A549 (cell line): Measurements from ENCODE around the gene LSM14B. TPM values are rescaled to one million over a fixed set of nuclear protein-coding genes. Genes with fewer than 3 reads are reported as not detected.

Experiments
- ATAC-seq, 2 experiments: fragments of 200-7000 bp in 1 of 2; fragments of >200 bp in 1 of 2; cut with Nextera tagmentation in 1 of 2; cut with Tn5 transposase in 1 of 2; 3 replicates each; pipeline versions ENCODE4 v1.8.0 to v1.9.1; 2018 to 2020; ENCODE audit warnings: mild to moderate bottlenecking in 1 of 2, moderate library complexity in 1 of 2
- CTCF ChIA-PET: fragments of 300-600 bp; sonication (Branson Sonifier 250); formaldehyde crosslinking; extraction: SDS; loops from one replicate; lab custom pipeline; 2021; ENCODE audit warnings: antibody characterized with exemption, inconsistent platforms; lab: Yijun Ruan, JAX
- POLR2A ChIA-PET: fragments of 350-600 bp; formaldehyde crosslinking; extraction: SDS; loops from one replicate; lab custom pipeline; 2021; ENCODE audit warnings: antibody characterized with exemption, inconsistent platforms; lab: Yijun Ruan, JAX
- DNase-seq, 2 experiments: peaks; one replicate each; pipeline versions ENCODE4 v3.0.0 to v3.0.0-alpha.2; 2011 to 2016; ENCODE audit warnings: low read depth in 1 of 2, low spot score in 1 of 2
- FAIRE-seq: peaks from 2 replicates; lab custom pipeline; 2011; peaks lifted over from hg19 to GRCh38; lab: Jason Lieb, UNC
- H3K27ac ChIP-seq, 2 experiments: fragments of >200 bp; sonication (Bioruptor Twin); formaldehyde crosslinking; 3 replicates each; pipeline ENCODE4 v1.5.1; 2016 to 2017
- H3K4me1 ChIP-seq: fragments of >200 bp; sonication (Bioruptor Twin); formaldehyde crosslinking; 3 replicates; pipeline ENCODE4 v1.6.1; 2016
- H3K4me2 ChIP-seq: fragments of >200 bp; sonication (Bioruptor Twin); formaldehyde crosslinking; 3 replicates; pipeline ENCODE4 v1.6.1; 2016
- H3K4me3 ChIP-seq: fragments of >200 bp; sonication (Bioruptor Twin); formaldehyde crosslinking; 3 replicates; pipeline ENCODE4 v1.5.1; 2016
- H3K9me3 ChIP-seq: fragments of >200 bp; sonication (Bioruptor Twin); formaldehyde crosslinking; 3 replicates; pipeline ENCODE4 v1.6.1; 2016
- CBX2 ChIP-seq: fragments of 200-600 bp; sonication (generic); IDR thresholded peaks from 2 replicates; pipeline ENCODE4 v1.6.1; 2016; ENCODE audit warnings: low read depth, mild to moderate bottlenecking, borderline replicate concordance
- CHD2 ChIP-seq: fragments of 150-350 bp; IDR thresholded peaks from 2 replicates; pipeline ENCODE4 v1.6.1; 2014; ENCODE audit warnings: low read length; ENCODE audit not compliant: partially characterized antibody
- EHMT2 ChIP-seq: fragments of 200-600 bp; sonication (generic); IDR thresholded peaks from 2 replicates; pipeline ENCODE4 v1.6.1; 2016; ENCODE audit warnings: antibody characterized with exemption, low read depth, mild to moderate bottlenecking, moderate library complexity
- ESRRA ChIP-seq: fragments of 150-350 bp; IDR thresholded peaks from 2 replicates; pipeline ENCODE4 v1.6.1; 2014; ENCODE audit warnings: mild to moderate bottlenecking, low read length, borderline replicate concordance
- FOXS1 ChIP-seq: fragments of 250-450 bp; sonication (Bioruptor Pico); IDR thresholded peaks from 2 replicates; pipeline ENCODE4 v1.5.0; 2020; ENCODE audit warnings: mild to moderate bottlenecking, moderate library complexity
- GATA3 ChIP-seq: IDR thresholded peaks from 2 replicates; pipeline ENCODE4 v1.6.1; 2012; ENCODE audit warnings: borderline replicate concordance
- HDAC2 ChIP-seq: fragments of 200-600 bp; sonication (generic); IDR thresholded peaks from 2 replicates; pipeline ENCODE4 v1.6.1; 2016
- HEYL ChIP-seq: fragments of 250-450 bp; sonication (Bioruptor Pico); IDR thresholded peaks from 2 replicates; pipeline ENCODE4 v1.8.0; 2021; ENCODE audit warnings: mild to moderate bottlenecking, moderate library complexity
- HOXA7 ChIP-seq: fragments of 250-450 bp; sonication (Bioruptor Pico); IDR thresholded peaks from 2 replicates; pipeline ENCODE4 v1.5.0; 2020; ENCODE audit warnings: mild to moderate bottlenecking, moderate library complexity
- JUNB ChIP-seq: fragments of >200 bp; sonication (Bioruptor Twin); formaldehyde crosslinking; IDR thresholded peaks from 2 replicates; pipeline ENCODE4 v1.6.1; 2016
- KDM1A ChIP-seq: fragments of 200-600 bp; sonication (generic); IDR thresholded peaks from 2 replicates; pipeline ENCODE4 v1.6.1; 2016; ENCODE audit warnings: low read depth, mild to moderate bottlenecking
- MAZ ChIP-seq: fragments of 150-350 bp; IDR thresholded peaks from 2 replicates; pipeline ENCODE4 v1.6.1; 2014; ENCODE audit warnings: antibody characterized with exemption, low read depth, low read length, borderline replicate concordance
- MYC ChIP-seq: IDR thresholded peaks from 2 replicates; pipeline ENCODE4 v1.6.1; 2012; ENCODE audit warnings: mild to moderate bottlenecking, inconsistent platforms, low read length, improper control_type of control experiment, borderline replicate concordance
- NPAS2 ChIP-seq: fragments of 250-450 bp; sonication (Bioruptor Pico); IDR thresholded peaks from 2 replicates; pipeline ENCODE4 v1.8.0; 2022; ENCODE audit warnings: mild to moderate bottlenecking, moderate library complexity, borderline replicate concordance
- NR3C1 ChIP-seq: fragments of >200 bp; sonication (Bioruptor Twin); formaldehyde crosslinking; IDR thresholded peaks from 3 replicates; pipeline ENCODE4 v1.6.1; 2017
- PHF8 ChIP-seq: fragments of 200-600 bp; sonication (generic); IDR thresholded peaks from 2 replicates; pipeline ENCODE4 v1.6.1; 2016; ENCODE audit warnings: low read depth, mild to moderate bottlenecking, antibody characterized with exemption, moderate library complexity, borderline replicate concordance
- POLR2AphosphoS2 ChIP-seq: conservative IDR thresholded peaks from 2 replicates; pipeline ENCODE4 v1.6.1; 2012; ENCODE audit warnings: low read length, improper control_type of control experiment, inconsistent platforms
- RCOR1 ChIP-seq: fragments of 150-350 bp; IDR thresholded peaks from 2 replicates; pipeline ENCODE4 v1.6.1; 2014; ENCODE audit warnings: antibody characterized with exemption, low read length, low read depth
- RNF2 ChIP-seq: fragments of 200-600 bp; sonication (generic); IDR thresholded peaks from 2 replicates; pipeline ENCODE4 v1.6.1; 2016; ENCODE audit warnings: low read depth, mild to moderate bottlenecking, antibody characterized with exemption, moderate library complexity, borderline replicate concordance
- ZC3H11A ChIP-seq: fragments of 450-650 bp; IDR thresholded peaks from 2 replicates; pipeline ENCODE4 v1.6.1; 2014; ENCODE audit warnings: antibody characterized with exemption, mild to moderate bottlenecking
- ZSCAN20 ChIP-seq: fragments of 250-450 bp; sonication (Bioruptor Pico); IDR thresholded peaks from 2 replicates; pipeline ENCODE4 v1.8.0; 2022; ENCODE audit warnings: mild to moderate bottlenecking, moderate library complexity
- WGBS: methylation state at CpG from one replicate; pipeline ENCODE4 v1.1.6; 2017; ENCODE audit errors: missing lambda C conversion rate; 5-methylcytosine and 5-hydroxymethylcytosine counted together
- polyA plus RNA-seq, 4 experiments: library from polyadenylated mRNA; depleted of rRNA in 3 of 4; stranded (reverse); fragments of >200 nt; fragmentation: RNase III in 1 of 4; extraction: RNeasy Plus Mini Kit Qiagen cat#74134 plus additional on column Dnase treatment in 1 of 4; gene quantifications; 2 replicates in 3 of 4; 3 replicates in 1 of 4; pipeline ENCODE4 v1.2.3, GENCODE V29; 2011 to 2017
- TF ChIP-seq, protein P1 (sequence below): IDR thresholded peaks from 2 replicates; pipeline ENCODE4 v1.6.1; 2012
- TF ChIP-seq, protein P2 (sequence below): fragments of 150-350 bp; IDR thresholded peaks from 2 replicates; pipeline ENCODE4 v1.6.1; 2014; ENCODE audit warnings: low read depth, mild to moderate bottlenecking, low read length
- TF ChIP-seq, protein P3 (sequence below): fragments of 450-650 bp; IDR thresholded peaks from 2 replicates; pipeline ENCODE4 v1.6.1; 2014; ENCODE audit warnings: antibody characterized with exemption
- TF ChIP-seq, protein P4 (sequence below): fragments of 200-600 bp; sonication (generic); IDR thresholded peaks from 2 replicates; pipeline ENCODE4 v1.6.1; 2016; ENCODE audit warnings: antibody characterized with exemption, mild to moderate bottlenecking, moderate library complexity
- TF ChIP-seq, protein P5 (sequence below): fragments of >200 bp; sonication (Bioruptor Twin); formaldehyde crosslinking; IDR thresholded peaks from 3 replicates; pipeline ENCODE4 v1.6.1; 2016
- TF ChIP-seq, protein P6 (sequence below): IDR thresholded peaks from 2 replicates; pipeline ENCODE4 v1.6.1; 2012

Gene LSM14B
- polyA plus RNA-seq, 2 of the 4 experiments (the other 2 are of a cell fraction), result 22.7 to 28.1 TPM

DNA sequence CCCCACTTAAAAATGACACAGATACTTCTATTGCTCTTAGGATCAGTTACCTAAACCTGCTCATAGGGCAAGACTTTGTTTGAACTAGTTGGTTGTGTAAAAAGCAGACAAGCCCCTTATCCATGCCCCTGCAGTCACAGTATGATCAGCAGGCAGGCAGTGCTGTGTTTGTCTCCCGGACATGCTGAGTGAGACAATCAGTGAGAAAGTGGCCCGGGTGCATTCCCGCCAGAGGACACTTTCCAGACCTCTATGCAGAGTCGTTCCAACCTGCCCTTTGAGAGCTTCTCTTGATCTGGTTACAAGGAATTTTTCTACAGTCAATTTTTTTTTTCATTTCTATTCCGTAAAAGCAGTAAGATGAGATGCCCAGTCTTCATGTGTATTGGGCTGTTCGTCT lies 6.2 kb downstream of the LSM14B start:
- no peak for ATAC-seq

DNA sequence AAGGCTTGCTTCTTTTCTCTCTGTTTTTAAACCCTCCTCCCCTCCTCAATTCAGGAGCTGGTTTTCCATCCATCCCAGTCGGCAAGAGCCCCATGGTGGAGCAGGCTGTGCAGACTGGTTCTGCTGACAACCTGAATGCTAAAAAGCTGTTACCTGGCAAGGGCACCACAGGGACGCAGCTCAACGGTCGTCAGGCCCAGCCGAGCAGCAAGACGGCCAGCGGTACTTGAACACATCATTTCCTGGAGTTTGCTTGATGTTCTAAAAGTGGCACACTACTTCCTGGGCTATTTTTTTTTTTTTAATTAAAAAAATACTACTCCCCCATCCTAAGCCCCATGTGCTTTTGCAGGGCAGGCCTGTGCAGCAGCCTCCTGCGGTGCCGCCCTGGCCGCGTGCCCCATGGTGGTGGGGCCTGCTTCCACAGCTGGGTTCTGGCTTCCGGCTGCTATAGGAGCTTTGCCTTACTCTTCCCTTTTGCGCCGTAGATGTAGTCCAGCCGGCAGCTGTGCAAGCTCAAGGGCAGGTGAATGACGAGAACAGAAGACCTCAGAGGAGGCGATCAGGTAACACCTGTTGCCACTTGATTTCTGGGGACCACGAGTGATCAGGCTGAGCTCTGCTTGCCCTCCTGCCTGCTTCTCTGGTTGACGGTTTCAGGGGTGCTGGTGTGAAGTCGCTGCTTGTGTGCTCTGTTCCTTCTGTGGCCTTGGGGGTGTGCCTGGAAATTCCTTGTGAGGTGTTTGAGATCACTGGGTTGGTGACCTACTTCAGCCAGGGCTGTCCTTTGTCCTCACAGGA lies 7.7 kb downstream of the LSM14B start:
- Histone ChIP-seq H3K27ac (no peak overlapping the region), H3K9me3 (no peaks in the 10 kb centered on the region), H3K4me3 (no peak overlapping the region), H3K4me1 (no peaks in the 10 kb centered on the region), H3K4me2 (no peak overlapping the region)
- no peak for ATAC-seq
- no peak for DNase-seq
- FAIRE-seq, result no peak
- POLR2A ChIA-PET, result interaction anchor here (0.5 kb wide), 1 partner anchor 1444 kb away, joined by 3 read pairs; the partner anchor contains the start of gene HELZ2
- TF ChIP-seq FOXS1 (CRISPR knock-in tag) (no peak), CHD2 (no peak), RNF2 (no peak), POLR2AphosphoS2 (no peak), PHF8 (no peak), NR3C1 (no peak), MAZ (no peak), ESRRA (no peak)
- TF ChIP-seq, protein P1, sequence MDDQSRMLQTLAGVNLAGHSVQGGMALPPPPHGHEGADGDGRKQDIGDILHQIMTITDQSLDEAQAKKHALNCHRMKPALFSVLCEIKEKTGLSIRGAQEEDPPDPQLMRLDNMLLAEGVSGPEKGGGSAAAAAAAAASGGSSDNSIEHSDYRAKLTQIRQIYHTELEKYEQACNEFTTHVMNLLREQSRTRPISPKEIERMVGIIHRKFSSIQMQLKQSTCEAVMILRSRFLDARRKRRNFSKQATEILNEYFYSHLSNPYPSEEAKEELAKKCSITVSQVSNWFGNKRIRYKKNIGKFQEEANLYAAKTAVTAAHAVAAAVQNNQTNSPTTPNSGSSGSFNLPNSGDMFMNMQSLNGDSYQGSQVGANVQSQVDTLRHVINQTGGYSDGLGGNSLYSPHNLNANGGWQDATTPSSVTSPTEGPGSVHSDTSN, result no peak
- TF ChIP-seq, protein P2, sequence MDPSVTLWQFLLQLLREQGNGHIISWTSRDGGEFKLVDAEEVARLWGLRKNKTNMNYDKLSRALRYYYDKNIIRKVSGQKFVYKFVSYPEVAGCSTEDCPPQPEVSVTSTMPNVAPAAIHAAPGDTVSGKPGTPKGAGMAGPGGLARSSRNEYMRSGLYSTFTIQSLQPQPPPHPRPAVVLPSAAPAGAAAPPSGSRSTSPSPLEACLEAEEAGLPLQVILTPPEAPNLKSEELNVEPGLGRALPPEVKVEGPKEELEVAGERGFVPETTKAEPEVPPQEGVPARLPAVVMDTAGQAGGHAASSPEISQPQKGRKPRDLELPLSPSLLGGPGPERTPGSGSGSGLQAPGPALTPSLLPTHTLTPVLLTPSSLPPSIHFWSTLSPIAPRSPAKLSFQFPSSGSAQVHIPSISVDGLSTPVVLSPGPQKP, result no peak
- TF ChIP-seq, all 56 proteins: peak for 0
- CTCF ChIA-PET, result interaction anchor here (0.6 to 2.4 kb wide), 3 partner anchors 12 to 119 kb away, joined by 3 to 9 read pairs (median 9); no protein-coding TSS in a partner anchor
- 93% methylated on average over 20 of the region's 20 CpGs for WGBS

More for the DNA sequence above, 6.2 kb downstream of the LSM14B start:
- POLR2A ChIA-PET, result no interaction called here
- DNase-seq (no peak), FAIRE-seq (no peak)
- TF ChIP-seq HOXA7 (CRISPR knock-in tag) (no peak), MYC (no peak), KDM1A (no peak), ZC3H11A (no peak), JUNB (no peak), HEYL (CRISPR knock-in tag) (no peak), CBX2 (no peak), ZSCAN20 (no peak), GATA3 (no peak), ESRRA (no peak), RCOR1 (no peak), NPAS2 (CRISPR knock-in tag) (no peak), EHMT2 (no peak), HDAC2 (no peak)
- TF ChIP-seq, protein P3, sequence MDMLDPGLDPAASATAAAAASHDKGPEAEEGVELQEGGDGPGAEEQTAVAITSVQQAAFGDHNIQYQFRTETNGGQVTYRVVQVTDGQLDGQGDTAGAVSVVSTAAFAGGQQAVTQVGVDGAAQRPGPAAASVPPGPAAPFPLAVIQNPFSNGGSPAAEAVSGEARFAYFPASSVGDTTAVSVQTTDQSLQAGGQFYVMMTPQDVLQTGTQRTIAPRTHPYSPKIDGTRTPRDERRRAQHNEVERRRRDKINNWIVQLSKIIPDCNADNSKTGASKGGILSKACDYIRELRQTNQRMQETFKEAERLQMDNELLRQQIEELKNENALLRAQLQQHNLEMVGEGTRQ, result no peak
- TF ChIP-seq, protein P4, sequence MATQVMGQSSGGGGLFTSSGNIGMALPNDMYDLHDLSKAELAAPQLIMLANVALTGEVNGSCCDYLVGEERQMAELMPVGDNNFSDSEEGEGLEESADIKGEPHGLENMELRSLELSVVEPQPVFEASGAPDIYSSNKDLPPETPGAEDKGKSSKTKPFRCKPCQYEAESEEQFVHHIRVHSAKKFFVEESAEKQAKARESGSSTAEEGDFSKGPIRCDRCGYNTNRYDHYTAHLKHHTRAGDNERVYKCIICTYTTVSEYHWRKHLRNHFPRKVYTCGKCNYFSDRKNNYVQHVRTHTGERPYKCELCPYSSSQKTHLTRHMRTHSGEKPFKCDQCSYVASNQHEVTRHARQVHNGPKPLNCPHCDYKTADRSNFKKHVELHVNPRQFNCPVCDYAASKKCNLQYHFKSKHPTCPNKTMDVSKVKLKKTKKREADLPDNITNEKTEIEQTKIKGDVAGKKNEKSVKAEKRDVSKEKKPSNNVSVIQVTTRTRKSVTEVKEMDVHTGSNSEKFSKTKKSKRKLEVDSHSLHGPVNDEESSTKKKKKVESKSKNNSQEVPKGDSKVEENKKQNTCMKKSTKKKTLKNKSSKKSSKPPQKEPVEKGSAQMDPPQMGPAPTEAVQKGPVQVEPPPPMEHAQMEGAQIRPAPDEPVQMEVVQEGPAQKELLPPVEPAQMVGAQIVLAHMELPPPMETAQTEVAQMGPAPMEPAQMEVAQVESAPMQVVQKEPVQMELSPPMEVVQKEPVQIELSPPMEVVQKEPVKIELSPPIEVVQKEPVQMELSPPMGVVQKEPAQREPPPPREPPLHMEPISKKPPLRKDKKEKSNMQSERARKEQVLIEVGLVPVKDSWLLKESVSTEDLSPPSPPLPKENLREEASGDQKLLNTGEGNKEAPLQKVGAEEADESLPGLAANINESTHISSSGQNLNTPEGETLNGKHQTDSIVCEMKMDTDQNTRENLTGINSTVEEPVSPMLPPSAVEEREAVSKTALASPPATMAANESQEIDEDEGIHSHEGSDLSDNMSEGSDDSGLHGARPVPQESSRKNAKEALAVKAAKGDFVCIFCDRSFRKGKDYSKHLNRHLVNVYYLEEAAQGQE, result no peak
- TF ChIP-seq, protein P5, sequence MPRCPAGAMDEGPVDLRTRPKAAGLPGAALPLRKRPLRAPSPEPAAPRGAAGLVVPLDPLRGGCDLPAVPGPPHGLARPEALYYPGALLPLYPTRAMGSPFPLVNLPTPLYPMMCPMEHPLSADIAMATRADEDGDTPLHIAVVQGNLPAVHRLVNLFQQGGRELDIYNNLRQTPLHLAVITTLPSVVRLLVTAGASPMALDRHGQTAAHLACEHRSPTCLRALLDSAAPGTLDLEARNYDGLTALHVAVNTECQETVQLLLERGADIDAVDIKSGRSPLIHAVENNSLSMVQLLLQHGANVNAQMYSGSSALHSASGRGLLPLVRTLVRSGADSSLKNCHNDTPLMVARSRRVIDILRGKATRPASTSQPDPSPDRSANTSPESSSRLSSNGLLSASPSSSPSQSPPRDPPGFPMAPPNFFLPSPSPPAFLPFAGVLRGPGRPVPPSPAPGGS, result no peak
- TF ChIP-seq, protein P6, sequence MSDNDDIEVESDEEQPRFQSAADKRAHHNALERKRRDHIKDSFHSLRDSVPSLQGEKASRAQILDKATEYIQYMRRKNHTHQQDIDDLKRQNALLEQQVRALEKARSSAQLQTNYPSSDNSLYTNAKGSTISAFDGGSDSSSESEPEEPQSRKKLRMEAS, result no peak
- CTCF ChIA-PET, result interaction anchor here (1.9 to 3.0 kb wide), 2 partner anchors 7 to 9 kb away, joined by 8 to 15 read pairs; no protein-coding TSS in a partner anchor
- H3K27ac ChIP-seq, result no peak overlapping the region
- H3K4me3 ChIP-seq, result no peak overlapping the region
- WGBS, result 82% methylated on average over 6 of the region's 6 CpGs
- H3K9me3 ChIP-seq, result no peaks in the 10 kb centered on the region
- peaks cover 8% of the 10 kb centered on the region for H3K4me1 ChIP-seq
- no peak overlapping the region for H3K4me2 ChIP-seq
